Measurements from ENCODE around the gene LY6G6C.

LY6G6C gene

DNA sequence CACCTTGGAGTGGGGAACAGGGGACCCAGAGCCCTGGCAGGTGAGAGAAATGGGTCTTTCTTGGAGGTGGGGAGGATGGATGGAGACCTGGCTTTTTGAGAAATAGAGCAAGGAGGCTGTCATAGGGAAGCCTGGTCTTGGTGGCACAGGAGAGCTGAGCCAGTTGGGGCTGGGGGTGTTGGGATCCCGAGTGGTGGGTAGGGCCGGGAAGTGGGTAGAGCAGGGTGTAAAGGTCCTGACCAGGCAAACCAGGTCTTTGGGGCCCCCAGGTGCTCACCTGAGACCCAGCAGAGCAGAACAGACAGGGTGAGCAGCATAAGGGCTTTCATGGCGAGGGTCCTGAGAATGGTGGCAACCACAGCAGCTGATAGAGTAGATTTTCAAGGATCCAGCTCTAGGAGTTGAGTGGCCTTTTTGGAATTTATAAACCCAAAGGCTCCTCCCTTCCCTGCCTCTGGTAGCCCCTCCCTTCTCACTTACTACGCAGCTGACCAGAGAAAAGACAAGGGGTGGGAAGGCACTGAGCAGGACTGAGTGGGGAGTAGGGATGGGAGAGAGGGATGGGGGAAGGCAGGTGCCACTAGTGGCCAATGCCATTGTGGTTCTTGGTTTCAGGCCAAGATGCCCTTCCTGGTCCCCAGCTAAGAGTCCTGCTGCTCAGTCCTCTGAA lies at the start of gene LY6G6C:
LY6G6C (minus strand) TSS at position 396 of the 670 bp plus-strand sequence; CDS start at position 329, 67 bp downstream.
- in situ Hi-C loops (cut with HindIII; ENCODE audit: low pct_ligation_motif_present, low sequenced_read_pairs) = no loop called here
- no peak for DNase-seq
- no peak for TF ChIP-seq CTCF (IDR thresholded peaks at IDR 0.05; ENCODE audit: low read depth, low read length, missing control alignments)
- H3K36me3 ChIP-seq (replicated peaks) = peaks cover 4% of the 10 kb centered on the region
- no peaks in the 10 kb centered on the region for H3K27me3 ChIP-seq (replicated peaks)
- H3K27ac ChIP-seq = no peak within 1 kb of the TSS
- H3K4me3 ChIP-seq (ENCODE audit: low read depth, low read length) = no peak within 1 kb of the TSS

- Histone ChIP-seq H3K27ac (no peak overlapping the region), H3K36me3 (replicated peaks) (no peaks in the 10 kb centered on the region), H3K4me3 (ENCODE audit: low read depth, low read length) (no peak overlapping the region), H3K27me3 (replicated peaks) (no peaks in the 10 kb centered on the region)
- in situ Hi-C loops (cut with HindIII; ENCODE audit: low pct_ligation_motif_present, low sequenced_read_pairs) = no loop called here
- DNase-seq = no peak
- TF ChIP-seq CTCF (IDR thresholded peaks at IDR 0.05; ENCODE audit: low read depth, low read length, missing control alignments) = no peak
These were observed 49.3 kb upstream of the LY6G6C start for GRCh38 chr6:31770860-31771259.

DNA sequence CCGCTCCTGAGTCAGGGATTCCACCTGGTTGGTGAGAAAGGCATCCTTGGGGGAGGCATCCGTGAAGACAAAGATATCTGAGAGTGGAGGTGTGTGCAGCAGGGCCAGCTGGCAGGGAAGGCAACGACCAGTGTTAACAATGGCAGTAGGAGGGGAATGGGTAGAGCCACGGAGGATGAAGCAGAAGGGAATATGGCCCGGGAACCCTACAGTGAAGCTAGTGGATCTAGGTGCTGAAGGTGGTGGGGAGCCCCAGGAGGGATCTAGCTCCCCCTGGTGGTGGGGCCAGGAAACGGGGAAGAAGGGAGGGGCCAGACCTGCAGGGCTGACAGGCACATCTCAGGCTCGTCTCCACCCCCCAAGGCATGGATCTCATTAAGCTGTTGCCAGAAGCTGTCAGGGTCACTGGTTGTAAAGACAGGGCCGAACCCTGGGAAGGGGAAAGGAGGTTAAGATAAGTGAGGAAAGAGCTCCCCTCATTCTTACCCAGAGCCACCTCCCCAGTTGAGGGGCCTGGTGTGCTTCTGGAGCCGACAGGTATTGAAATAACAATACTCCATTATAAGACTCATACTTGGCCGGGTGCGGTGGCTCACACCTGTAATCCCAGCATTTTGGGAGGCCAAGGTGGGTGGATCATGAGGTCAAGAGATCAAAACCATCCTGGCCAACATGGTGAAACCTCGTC lies 48.3 kb upstream of the LY6G6C start:
- Histone ChIP-seq H3K27me3 (replicated peaks) (no peaks in the 10 kb centered on the region), H3K27ac (no peak overlapping the region), H3K4me3 (ENCODE audit: low read depth, low read length) (no peak overlapping the region), H3K36me3 (replicated peaks) (no peaks in the 10 kb centered on the region)
- in situ Hi-C loops (cut with HindIII; ENCODE audit: low pct_ligation_motif_present, low sequenced_read_pairs) = no loop called here
- peak; percentile 88 for TF ChIP-seq CTCF (IDR thresholded peaks at IDR 0.05; ENCODE audit: low read depth, low read length, missing control alignments)
- peak; percentile 55 for DNase-seq

GRCh38 chr6:31768363-31769257 lies 47.1 kb upstream of the LY6G6C start:
- Histone ChIP-seq H3K27ac (no peak overlapping the region), H3K36me3 (replicated peaks) (no peaks in the 10 kb centered on the region), H3K27me3 (replicated peaks) (no peaks in the 10 kb centered on the region), H3K4me3 (ENCODE audit: low read depth, low read length) (no peak overlapping the region)
- in situ Hi-C loops (cut with HindIII; ENCODE audit: low pct_ligation_motif_present, low sequenced_read_pairs) = no loop called here
- no peak for TF ChIP-seq CTCF (IDR thresholded peaks at IDR 0.05; ENCODE audit: low read depth, low read length, missing control alignments)
- no peak for DNase-seq

- H3K4me3 ChIP-seq (ENCODE audit: low read depth, low read length) = no peak overlapping the region
- H3K36me3 ChIP-seq (replicated peaks) = no peaks in the 10 kb centered on the region
- TF ChIP-seq CTCF (IDR thresholded peaks at IDR 0.05; ENCODE audit: low read depth, low read length, missing control alignments) = no peak
- no peak overlapping the region for H3K27ac ChIP-seq
- DNase-seq = no peak
- no peaks in the 10 kb centered on the region for H3K27me3 ChIP-seq (replicated peaks)
- in situ Hi-C loops (cut with HindIII; ENCODE audit: low pct_ligation_motif_present, low sequenced_read_pairs) = no loop called here
These were observed 45.6 kb upstream of the LY6G6C start for GRCh38 chr6:31767096-31767645.
